ENCODE measurements around the gene SEMA4B.
"Not testable (repeated sequence)": the region's sequence is repeated elsewhere in the genome, so short reads cannot be mapped to it uniquely, and the experiment has no call there.

Gene SEMA4B

DNA sequence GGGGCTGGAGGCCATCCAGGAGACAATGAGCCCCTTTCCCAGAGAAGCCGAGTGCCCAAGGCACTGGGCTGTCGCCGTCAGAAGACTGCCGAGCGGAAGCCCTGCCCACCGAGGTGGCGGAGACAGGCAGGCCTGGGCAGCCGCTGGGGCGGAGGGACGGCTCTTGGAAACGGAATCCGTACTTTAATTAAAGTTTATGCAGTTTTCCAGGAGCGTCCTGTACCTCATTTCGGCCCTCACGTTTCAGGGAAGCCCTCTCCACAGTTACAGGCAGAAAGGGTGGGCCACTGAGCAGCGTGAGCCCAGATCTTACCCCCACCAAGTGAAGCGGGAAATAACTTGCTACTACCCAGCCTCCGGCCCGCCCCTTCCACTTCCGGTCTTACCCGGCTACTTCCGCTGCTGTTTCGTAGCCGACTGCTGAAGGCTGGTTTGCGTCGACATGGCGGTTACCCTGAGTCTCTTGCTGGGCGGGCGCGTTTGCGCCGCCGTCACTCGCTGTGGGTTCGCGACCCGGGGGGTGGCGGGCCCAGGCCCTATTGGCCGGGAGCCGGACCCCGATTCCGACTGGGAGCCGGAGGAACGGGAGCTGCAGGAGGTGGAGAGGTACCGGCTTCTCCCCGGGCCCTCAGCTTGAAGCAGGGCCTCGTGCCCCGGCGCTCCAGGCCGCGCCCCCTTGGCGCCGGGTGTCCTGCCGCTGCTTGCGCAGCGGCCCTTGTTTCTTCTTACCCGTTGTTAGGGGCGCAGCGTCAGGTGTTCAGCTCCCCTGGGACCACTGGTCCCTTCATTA is 64.3 kb downstream of the SEMA4B start, which contains the start of gene NGRN:
NGRN (plus strand) TSS at position 402 of the 790 bp plus-strand sequence; CDS start at position 443, 41 bp downstream.
- DNase-seq = peak; percentile 73 to 89

DNA sequence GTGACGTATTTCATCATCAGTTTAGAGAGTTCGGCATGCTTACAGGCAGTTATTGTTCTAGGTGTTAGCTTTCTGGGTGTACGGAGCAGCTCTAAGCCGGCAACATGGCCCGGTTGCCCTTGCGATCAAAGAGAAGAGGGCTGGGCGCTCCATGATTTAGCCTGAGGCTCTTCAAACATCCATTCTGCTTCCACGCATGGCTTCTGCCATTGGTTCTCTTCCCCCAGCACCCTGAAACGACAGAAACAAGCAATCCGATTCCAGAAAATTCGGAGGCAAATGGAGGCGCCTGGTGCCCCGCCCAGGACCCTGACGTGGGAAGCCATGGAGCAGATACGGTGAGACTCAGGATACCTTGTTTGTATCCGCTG is 64.9 kb downstream of the SEMA4B start:
- DNase-seq = peak in 1 of 2 experiments; percentile 56

DNA sequence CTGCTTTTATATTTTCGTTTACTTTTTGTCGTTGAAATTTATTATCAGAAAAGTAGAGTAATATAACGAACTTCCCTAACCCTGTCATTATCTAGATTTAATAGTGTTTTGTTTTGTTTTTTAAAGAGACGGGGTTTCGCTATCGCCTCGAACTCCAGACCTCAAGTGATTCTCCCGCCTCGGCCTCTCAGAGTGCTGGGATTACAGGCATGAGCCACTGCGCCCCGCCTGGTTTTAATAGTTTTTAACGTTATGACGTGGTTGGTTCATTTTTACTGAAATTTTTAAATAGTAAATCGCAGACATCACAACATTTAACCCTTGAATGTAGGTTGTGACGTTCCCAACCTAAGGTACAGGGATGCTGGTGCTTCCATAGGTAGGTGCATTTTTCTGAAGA is 65.4 kb downstream of the SEMA4B start:
- no peak for DNase-seq

DNA sequence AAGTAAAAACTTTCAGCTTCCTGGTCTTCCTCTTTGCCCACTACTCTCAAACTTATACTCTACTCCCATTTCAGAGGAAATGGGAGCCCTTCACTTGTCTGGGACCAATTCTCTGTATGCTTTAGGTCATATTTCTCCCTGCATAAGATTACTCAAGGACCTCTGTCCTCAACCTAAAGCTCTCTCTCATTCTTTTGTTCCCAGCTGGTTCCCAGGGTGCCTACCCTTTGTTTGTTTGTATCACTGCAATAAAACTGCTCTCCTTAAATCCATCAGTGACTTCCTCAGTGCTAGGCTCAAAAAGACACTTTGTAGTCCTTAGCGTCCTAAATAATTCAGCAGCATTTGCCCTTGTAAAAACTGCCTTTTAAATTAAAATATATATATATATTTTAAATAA is 67.3 kb downstream of the SEMA4B start:
- no peak for DNase-seq

DNA sequence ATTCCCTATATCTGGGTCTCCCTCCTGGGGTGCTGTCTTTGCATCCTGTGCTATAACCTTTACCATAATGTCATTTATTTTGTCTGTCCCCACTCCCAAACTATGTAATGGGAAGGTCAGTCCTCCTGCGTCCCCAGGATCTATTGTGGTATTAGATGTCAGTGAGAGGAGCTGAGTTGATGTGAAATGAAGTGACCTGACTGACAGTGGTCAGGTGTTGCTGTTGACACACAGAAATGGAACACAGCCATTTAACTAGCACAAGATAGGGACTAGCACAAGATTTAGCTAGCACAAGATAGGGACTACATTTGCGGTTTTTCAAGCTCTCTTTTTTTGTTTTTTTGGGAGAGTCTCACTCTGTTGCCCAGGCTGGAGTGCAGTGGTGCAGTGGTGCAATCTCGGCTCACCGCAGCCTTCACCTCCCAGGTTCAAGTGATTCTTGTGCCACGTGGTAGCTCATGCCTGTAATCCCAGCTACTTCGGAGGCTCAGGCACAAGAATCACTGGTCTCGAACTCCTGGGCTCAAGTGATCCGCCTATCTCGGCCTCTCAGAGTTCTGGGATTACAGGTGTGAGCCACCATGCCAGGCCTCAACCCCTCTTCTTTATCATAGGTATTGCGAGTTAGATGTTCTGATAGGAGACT is 69.5 kb downstream of the SEMA4B start:
- DNase-seq = no peak

DNA sequence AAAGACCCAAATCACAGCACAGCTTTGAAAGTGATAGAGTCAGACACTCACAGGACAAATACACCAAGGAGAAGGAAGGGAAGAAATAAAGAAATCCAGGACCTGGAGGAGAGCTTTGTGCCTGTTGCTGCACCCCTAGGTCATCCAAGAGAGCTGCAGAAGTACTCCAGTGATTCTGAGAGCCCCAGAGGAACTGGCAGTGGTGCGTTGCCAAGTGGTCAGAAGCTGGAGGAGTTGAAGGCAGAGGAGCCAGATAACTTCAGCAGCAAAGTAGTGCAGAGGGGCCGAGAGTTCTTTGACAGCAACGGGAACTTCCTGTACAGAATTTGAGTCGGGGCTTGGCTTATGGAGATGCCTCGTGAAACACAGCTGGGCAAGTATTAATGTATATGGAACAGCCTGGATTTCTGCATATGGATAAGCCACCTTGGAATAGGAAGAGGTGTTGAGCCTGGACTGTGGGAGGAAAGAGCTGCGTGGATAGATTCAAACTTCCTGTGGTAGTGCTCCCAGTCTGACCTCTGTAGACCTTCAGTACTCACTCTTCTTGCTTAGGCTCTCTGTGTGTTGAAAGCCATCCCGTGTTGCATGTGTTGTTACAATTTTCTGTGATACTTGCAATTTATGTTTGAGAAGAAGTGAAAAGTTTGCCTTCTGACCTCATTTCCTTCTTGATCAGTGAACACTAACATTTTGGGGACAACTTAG is 70.5 kb downstream of the SEMA4B start:
- no peak for DNase-seq

DNA sequence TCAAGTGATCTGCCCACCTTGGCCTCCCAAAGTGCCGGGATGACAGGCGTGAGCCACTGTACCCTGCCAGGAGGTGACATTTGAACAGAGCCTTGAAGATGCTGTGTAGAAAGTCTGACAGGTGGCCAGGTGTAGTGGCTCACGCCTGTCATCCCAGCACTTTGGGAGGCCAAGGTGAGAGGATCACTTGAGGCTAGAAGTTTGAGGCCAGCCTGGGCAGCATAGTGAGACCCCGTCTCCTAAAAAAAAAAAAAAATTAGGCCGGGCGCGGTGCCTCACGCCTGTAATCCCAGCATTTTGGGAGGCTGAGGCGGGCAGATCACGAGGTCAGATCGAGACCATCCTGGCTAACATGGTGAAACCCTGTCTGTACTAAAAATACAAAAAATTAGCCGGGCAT is 77.3 kb downstream of the SEMA4B start:
- not testable (repeated sequence) for DNase-seq

Measured in NCI-H524 (cell line).